GM21825 (cell line): Measurements from ENCODE around the gene CNTLN.
"Not testable (repeated sequence)": the region's sequence is repeated elsewhere in the genome, so short reads cannot be mapped to it uniquely, and the experiment has no call there.

ENCODE experiments used
- ATAC-seq: cut with Tn5 transposase; IDR thresholded peaks from one replicate; pipeline ENCODE4 v1.9.1; 2021; ENCODE audit warnings: mild to moderate bottlenecking, moderate library complexity; ENCODE audit not compliant: unreplicated experiment

The CNTLN gene

DNA sequence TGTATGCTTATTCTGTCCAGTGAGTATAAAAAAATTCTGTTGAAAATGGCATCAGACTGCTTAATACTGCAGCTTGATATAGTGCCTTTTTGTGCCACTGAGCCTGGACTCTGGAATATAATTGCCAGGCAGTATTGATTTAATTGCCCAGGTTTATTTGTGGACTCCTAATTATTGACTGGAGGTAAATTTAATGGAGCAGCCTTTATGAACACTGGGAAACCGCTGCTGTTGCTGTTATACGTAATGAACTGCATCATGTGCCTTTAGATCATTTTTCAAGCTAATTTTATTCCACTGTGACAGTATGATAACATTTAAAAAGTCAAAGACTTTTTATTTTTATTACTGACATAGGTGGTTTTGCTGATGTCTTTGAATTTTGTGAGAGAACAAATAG is 353.8 kb downstream of the CNTLN start:
- ATAC-seq: no peak

DNA sequence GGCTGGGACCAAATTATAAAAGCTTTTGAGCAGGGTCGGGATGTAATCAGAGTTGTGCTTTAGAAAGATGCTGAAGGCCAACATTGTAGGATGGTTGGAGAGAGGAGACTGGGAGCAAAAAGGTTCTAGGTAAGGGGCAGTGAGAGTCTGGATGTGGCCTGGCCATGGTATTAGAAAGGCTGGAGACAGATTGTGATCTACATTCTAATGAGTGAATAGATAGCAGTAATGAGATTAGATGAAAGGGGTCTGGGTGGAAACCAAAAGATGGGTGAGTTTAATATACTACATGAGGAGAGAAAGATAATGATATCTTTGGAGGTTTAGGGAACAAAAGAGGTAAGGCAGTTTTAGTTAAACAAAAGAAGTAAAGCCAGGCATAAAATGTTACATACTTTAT is 355.3 kb downstream of the CNTLN start:
- ATAC-seq: no peak

DNA sequence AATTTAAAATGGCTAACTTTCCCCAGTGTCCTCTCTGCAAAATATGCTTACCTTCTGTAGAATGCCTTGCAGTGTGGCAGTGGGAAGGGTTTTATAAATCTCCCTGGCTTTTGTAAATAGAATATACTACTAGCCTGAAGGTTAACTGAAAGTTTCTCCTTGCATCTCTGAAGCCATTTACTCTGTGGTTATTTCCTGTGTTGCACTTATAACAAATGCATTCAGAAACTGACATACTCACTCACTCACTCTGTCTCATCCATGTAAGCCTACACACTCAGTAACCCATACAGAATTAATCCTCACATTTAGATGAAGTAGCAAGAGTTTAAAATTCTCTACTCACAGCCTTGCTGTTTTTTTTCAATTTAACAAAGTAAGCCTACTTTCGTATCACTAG is 356.9 kb downstream of the CNTLN start:
- no peak for ATAC-seq

DNA sequence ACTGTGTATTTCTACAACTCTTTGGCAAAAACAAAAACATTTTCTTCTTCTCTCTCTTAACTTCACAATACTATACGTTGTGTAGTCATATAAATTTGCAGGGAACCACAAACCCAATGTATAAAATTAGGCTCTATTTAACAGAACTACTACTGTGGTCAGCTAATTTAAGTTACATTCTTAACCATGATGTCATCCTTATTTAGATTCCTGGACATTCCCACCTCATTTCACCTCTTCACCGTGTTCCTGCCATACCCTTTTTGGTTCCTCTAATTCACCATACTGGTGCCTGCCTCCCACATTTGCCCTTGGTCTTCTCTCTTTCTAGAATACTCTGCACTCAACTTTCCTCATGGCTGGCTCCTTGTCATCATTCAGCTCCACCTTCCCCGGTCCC is 368.4 kb downstream of the CNTLN start:
- no peak for ATAC-seq

DNA sequence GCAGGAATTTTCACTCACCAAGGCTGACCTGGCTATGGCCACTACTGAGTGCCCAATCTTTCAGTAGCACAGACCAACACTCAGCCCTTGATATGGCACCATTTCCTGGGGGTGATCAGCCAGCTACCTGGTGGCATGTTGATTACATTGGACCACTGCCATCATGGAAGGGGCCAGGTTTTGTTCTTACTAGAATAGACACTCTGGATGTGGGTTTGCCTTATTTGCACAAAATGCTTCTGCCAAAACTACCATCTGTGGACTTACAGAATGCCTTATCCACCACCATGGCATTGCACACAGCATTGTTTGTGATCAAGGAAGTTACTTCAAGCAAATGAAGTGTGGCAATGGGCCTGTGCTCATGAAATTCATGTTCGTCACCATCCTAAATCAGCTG is 374.3 kb downstream of the CNTLN start:
- ATAC-seq: no peak

DNA sequence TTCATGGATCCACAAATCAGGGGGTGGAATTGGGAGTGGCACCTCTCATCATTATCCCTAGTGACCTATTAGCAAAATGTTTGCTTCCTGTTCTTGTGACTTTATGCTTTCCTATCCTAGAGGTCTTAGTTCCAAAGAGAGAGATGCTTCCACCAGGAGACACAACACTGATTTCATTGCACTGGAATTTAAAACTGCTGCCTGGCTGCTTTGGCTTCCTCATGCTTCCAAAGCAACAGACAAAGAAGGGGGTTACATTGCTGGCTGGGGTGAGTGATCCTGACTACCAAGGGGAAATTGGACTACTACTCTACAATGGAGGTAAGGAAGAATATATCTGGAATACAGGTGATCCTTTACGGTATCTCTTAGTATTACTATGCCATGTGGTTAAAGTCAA is 374.9 kb downstream of the CNTLN start:
- ATAC-seq: no peak

DNA sequence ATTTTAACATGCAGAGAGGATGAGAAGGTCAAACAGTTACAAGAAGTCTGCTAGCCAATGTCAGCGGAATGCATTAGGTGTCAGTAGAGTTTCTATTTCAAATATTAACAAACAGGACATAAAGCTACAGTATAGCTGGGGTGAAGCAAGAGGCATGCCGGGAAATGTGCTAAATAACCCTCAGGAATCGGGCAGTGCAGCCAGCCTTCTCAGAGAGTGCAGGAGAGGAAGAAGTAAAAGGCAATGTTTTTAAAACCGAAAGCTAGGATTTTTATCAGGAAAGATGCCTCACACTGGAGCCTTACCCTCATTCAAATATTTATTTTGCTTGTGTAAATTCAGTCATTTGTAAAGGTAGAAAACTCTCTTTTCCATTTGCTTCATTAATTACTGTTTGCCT is 384.9 kb downstream of the CNTLN start:
- ATAC-seq: no peak

DNA sequence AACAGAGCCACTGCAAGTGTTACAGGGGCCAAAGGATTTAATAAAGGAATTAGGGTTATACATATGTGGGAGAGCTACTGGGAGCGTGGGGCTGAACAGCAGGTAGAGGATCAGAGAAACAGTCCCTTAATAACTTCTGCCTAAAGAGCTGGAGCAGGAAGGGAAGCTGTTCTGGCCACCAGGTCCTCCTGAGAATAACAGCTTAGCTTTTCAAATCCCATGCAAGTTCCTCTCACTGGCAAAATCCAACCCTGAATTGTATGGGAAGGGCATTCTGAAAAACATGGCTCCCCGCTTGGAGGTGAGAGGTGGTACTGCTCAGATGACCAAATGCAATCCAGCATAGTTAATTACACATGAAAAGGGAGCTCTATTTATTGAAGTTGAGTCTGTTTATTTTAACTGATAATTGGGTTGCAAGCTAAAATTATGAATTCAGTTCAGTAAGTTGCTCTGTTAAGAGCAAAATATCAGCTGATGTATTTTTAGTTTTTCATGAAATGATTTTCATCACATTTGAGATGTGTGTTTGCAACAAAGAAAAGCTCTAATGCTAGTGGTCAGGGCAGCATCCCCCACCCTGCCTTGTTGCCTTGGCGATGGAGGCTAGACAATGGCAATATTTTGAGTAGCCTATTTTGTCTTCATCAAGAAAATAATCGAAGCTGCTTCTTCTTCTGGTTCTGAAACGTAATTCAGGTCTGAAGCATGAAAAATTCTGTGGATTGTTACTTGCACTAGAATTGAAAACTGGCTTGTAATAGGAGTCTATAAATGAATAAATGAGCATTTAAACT is 385.6 kb downstream of the CNTLN start:
- ATAC-seq: no peak

DNA sequence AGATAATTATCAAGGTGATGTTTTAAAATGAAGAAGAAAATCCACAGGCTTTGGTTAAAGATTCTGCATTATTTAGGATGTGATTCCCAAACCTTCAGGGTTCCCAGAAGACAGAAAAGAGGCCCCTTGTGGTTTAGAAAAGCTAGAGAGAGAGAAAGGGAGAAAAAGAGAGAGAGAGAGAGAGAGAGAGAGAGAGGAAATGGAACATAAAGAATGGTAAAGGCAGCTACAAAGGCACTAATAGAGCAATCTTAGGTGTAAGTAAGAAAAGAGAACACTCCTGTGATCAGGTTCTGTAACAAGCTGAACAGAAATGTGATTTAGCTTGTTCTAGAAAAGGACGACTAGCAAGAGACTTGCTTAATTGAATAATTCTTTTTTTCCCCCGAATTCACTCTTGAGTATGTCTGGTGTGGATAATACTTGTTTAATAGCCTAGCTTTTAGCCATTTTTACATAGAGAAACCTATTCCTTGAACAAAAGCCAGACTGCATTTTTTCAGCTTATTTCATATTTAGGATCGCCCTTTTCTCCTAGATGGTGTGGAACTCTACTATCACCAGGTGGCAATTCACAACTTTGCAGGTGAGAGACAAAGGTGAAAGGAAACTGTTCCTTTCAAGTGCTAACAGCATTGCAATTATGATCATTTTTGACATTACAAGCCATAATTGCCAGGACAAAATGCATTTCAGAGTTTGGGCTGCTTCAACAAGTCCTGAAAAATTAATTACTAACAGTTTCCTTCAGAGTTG is 386.4 kb downstream of the CNTLN start:
- ATAC-seq: no peak

DNA sequence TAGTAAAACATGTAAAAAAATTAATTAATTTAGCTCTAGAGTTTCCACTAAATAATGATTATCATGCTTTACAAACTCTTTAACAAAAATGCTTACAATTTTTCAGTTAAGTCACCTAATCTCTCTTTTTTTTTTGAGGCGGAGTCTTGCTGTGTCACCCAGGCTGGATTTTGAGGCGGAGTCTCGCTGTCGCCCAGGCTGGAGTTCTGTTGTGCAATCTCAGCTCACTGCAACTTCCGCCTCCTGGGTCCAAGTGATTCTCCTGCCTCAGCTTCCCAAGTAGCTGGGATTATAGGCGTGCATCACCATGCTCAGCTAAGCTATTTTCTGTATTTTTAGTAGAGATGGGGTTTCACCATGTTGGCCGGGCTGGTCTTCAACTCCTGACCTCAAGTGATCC is 391.9 kb downstream of the CNTLN start:
- not testable (repeated sequence) for ATAC-seq

DNA sequence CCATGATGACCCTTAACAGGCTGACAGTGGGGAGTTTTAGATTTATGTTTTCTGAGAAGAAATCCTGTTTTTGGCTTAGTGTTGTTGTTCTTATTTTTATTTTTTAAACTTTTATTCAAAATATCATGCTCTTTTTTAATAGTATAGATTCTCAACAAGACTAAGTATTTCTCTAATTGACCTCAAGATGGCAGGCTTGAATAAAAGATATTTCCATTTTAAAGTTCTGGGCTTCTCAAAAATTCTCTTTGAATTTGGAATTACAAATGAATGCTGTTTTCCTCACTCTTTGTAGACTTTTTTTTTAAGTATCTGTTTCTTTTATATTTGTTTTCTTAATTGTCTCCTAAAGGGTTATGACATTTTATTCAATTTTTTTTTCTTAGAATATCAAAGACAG is 394.0 kb downstream of the CNTLN start:
- ATAC-seq: no peak

DNA sequence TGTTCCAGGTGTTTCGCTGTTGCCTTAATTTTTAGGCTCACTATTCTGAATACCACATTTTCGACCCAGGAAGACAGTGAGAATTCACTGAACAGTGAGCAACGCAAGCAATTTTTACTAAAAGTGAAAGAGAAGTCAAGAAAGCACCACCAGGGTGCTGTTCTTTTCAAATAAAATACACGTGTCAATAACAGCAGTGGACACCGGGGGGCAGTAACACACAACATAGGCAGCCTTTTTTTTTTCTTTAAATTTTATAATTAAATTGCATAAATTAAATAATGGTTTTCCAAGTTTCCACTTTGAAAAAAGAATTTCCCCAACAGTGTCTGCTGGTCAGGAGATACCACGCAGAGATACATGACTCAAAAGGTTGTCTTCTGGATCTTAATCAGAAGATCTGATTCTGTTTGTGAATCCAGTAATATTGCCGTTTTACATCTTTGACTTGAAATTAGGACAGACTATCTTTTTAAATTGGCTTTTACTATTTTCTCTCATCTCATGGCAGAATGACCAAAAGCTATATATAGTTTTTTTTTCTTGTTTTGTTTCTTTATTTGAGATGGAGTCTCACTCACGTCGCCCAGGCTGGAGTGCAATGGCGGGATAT is 396.9 kb downstream of the CNTLN start:
- ATAC-seq: peak; percentile 74

DNA sequence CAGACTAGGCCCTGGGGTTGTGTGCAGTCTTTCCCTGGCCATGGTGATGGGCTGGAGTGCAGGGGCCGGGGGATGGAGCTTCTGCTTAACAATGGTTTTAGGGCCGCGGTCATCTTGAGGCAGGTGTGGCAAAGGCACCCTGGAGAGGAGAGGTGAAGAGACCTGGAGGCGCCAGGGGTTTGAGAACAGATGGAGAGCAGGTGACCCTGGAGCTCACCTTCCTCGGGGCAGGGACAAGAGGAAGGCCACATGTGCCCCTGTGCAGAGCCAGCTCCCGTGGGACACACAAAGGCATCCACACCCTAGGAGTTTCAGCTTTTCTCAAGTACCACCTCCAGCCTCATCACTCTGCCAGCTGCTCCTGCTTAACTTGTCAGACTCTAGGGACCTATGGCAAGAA is 397.6 kb downstream of the CNTLN start:
- no peak for ATAC-seq

DNA sequence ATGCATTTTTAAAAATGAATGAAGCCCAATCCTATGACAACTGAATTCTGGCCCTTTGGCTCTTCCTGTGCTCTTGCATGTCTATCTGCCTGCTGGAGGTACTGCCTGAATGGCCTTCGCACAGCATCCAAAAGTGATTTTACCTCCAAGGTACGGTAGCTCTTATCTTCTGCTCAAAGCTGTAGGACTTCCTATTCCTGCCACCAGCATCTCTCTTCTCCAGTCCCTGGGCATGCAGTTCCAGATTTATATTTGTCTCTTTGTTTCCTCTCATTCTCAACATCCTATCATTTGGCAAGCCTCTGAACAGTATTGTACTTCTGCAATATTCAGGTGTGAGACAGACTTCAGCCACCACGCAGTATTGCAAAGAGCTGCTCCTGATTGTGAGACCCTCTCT is 400.3 kb downstream of the CNTLN start:
- ATAC-seq: no peak

DNA sequence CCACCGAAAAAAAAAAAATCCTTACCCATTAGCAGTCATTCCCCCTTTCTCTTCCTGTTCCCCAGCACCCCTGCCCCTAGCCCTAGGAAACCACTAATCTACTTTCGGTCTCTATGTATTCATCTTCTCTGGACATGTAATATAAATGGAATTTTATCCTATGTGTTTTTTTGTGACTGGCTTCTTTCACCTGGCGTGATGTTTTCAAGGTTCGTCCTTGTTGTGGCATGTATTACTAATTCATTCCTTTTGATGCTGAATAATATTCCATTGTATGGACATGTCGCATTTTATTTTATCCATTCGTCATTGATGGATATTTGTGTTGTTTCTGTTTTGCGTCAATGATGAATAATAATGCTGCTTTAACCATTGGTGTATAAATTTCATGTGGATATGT is 401.2 kb downstream of the CNTLN start:
- no peak for ATAC-seq

DNA sequence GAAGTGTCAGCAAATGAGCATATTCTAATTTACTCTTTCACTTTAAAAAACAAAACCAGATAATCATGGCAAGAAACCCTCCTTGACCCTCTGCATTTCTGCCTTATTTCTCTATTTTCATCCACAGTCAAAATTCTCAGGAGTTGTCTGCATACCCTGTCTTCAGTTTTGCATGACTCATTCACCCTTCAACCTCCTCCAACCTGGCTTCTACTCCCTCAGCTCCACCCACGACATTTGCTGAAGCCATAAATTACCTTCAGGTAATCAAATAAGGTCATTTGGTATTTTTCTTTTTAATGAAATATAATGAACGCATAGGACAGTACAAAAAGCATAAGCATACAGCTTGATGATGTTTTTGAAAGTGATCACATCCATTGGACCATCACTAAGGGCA is 416.2 kb downstream of the CNTLN start:
- ATAC-seq: no peak
